Measurements from ENCODE around the gene NTF4. TPM values are rescaled to one million over a fixed set of nuclear protein-coding genes. Genes with fewer than 3 reads are reported as not detected.

The NTF4 gene
- total RNA-seq, 4 donors from 2014 or later: not detected

DNA sequence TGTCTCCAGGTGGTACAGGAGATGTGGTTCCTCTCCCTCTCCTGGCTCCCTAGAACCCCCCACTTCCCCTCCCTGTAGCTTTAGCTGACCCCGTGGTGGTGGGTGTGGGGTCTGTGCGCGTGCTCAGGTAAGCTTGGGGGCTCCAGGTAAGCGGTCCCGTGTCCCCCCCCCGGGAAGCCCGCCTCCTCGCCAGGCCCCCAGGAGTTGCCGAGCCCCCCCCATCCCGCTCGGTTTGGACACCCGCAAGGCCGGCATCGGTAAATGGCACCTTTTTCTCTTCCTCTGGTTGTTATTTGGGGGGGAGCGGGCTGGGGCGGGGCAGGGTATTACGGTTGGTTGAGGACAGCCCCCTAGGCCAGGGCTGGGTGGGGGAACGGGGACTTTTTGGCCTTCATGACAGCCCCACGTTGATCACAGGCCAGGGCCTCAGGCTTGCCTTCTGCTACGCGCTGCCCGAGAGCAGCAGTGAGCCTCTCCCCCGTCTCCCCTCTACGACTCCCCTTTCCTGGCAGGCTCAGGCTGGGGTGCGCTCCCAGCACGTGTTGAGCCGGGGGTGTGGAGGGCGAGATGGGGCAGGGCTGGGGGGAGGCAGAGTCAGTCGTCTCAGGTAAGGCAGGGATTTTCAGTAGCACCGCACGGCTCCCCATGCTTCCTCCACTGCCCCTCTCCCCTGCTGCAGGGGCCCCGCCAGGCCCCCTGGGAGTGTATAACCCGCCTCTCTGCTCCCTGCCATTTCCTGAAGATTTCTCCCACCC is 38.9 kb upstream of the NTF4 start:
- no peak for DNase-seq
- Histone ChIP-seq H3K9me3 (no peaks in the 10 kb centered on the region), H3K4me1 (no peaks in the 10 kb centered on the region), H3K27me3 (no peaks in the 10 kb centered on the region), H3K27ac (no peak overlapping the region), H3K36me3 (peaks cover 0 to 100% (median 3%) of the 10 kb centered on the region in 3 donors), H3K4me3 (no peak overlapping the region)
- TF ChIP-seq, protein P1, sequence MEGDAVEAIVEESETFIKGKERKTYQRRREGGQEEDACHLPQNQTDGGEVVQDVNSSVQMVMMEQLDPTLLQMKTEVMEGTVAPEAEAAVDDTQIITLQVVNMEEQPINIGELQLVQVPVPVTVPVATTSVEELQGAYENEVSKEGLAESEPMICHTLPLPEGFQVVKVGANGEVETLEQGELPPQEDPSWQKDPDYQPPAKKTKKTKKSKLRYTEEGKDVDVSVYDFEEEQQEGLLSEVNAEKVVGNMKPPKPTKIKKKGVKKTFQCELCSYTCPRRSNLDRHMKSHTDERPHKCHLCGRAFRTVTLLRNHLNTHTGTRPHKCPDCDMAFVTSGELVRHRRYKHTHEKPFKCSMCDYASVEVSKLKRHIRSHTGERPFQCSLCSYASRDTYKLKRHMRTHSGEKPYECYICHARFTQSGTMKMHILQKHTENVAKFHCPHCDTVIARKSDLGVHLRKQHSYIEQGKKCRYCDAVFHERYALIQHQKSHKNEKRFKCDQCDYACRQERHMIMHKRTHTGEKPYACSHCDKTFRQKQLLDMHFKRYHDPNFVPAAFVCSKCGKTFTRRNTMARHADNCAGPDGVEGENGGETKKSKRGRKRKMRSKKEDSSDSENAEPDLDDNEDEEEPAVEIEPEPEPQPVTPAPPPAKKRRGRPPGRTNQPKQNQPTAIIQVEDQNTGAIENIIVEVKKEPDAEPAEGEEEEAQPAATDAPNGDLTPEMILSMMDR (IDR thresholded peaks at IDR 0.05): no peak
- no peak for TF ChIP-seq POLR2A (IDR thresholded peaks at IDR 0.05)

DNA sequence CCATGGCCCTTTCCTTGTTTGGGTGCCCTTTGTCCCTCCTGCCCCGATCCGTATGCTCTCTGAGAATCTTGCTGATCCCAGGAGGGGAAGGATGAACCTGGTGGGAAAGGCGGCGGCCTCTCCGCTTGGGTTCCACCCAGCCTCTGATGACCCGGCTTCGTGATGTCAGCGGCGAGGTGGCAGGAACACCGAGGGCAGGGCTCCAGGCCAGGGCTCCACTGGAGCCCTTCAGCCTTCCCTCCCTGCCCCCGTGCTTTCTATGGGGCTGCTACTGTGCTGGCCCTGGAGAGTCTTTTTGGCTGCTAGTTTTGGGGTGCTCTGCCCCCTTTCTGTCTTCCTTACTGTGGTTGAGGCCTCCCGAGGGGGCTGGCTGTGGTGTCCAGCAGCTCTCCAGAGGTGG is 37.7 kb upstream of the NTF4 start:
- H3K4me3 ChIP-seq: no peak overlapping the region
- no peak for TF ChIP-seq POLR2A (IDR thresholded peaks at IDR 0.05)
- TF ChIP-seq, protein P1 (IDR thresholded peaks at IDR 0.05): no peak
- DNase-seq: no peak
- H3K27ac ChIP-seq: no peak overlapping the region
- peaks cover 0 to 100% (median 4%) of the 10 kb centered on the region in 3 donors for H3K36me3 ChIP-seq
- H3K27me3 ChIP-seq: no peaks in the 10 kb centered on the region
- H3K9me3 ChIP-seq: no peaks in the 10 kb centered on the region
- H3K4me1 ChIP-seq: no peaks in the 10 kb centered on the region

DNA sequence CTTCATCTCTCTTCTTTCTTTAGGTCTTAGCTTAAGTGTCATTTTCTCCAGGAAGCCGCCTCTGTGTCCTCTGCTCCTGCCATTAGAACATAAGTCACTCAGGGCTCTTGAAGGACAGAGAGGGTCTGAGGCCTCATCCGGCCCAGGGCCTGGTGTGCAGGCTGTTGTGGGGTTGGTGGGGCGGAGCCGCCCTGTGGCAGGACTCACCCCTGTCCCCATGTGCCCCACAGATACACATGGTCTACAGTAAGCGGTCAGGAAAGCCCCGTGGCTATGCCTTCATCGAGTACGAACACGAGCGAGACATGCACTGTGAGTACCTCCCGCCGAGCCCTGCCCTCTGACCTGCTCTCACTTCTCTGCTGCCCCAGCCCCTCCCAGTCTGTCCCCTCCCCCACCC is 36.5 kb upstream of the NTF4 start:
- Histone ChIP-seq H3K27ac (no peak overlapping the region), H3K4me3 (no peak overlapping the region), H3K36me3 (peaks cover 0 to 100% (median 4%) of the 10 kb centered on the region in 3 donors), H3K9me3 (no peaks in the 10 kb centered on the region), H3K4me1 (no peaks in the 10 kb centered on the region), H3K27me3 (no peaks in the 10 kb centered on the region)
- TF ChIP-seq, protein P1 (IDR thresholded peaks at IDR 0.05): no peak
- no peak for TF ChIP-seq POLR2A (IDR thresholded peaks at IDR 0.05)
- DNase-seq: no peak

DNA sequence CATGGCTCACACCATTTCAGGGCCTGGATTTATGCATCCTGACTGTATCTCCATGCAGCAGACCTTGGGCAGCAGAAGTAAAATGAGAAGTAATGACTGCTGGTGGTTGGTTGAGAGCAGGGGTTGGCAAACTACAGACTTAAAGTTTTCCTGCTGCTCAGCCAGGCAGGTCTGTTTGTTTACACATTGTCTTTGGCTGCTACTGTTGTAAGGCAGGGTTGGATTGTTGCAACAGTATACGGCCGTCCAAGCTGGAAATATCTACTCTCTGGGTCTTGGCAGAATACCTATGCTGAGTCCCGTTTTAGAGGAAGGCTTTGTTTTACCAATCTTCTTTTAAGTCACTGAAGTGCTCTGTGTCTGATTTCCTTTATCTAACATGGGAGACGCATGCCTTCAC is 34.2 kb upstream of the NTF4 start:
- Histone ChIP-seq H3K27me3 (no peaks in the 10 kb centered on the region), H3K4me1 (no peaks in the 10 kb centered on the region), H3K36me3 (peaks cover 0 to 100% (median 4%) of the 10 kb centered on the region in 3 donors), H3K4me3 (no peak overlapping the region), H3K9me3 (no peaks in the 10 kb centered on the region), H3K27ac (no peak overlapping the region)
- no peak for DNase-seq
- no peak for TF ChIP-seq POLR2A (IDR thresholded peaks at IDR 0.05)
- TF ChIP-seq, protein P1 (IDR thresholded peaks at IDR 0.05): no peak

DNA sequence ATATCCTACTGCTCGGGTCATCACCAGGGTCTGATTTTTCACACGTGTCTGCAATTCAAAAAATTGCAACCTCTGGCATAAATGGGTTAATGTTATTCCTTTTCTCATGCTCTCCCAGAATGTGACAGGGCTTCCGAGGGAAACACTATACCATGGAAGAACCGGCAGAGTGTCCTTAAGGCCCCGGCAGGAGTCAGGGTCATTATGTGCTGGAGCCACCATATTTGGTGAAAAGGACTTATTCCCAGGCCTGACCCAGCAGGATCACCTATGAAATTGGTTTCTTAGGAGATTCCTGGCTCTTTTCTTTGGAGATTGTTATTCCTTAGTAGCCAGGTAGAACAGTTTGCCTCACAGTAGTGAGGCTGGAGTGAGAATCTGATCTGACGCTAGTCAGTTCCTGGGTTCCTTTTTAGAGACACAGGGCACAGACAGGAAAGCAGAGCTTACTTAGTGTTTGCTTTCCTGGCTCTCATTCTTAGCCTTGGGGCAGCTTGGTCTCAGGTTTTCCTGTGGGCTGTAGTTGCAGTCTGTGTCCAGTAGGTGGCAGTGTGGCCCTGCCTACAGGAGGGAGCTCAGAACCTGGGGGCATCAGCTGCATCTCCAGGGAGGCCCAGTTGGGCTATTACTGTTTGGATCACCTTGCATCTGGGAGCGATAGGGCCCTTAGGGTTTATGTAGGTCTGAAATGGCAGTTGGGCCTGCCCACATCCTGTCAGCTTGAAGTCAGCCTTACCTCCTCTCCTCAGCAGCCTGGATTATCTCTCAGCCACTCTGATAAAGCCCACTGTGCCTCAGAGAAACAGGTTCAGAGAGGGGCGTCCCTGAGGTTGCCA is 33.1 kb upstream of the NTF4 start:
- TF ChIP-seq POLR2A (IDR thresholded peaks at IDR 0.05): no peak
- TF ChIP-seq, protein P1 (IDR thresholded peaks at IDR 0.05): peak; percentile 95 to 98 (median 97)
- Histone ChIP-seq H3K4me3 (no peak overlapping the region), H3K4me1 (no peaks in the 10 kb centered on the region), H3K36me3 (peaks cover 0 to 100% (median 4%) of the 10 kb centered on the region in 3 donors), H3K9me3 (no peaks in the 10 kb centered on the region), H3K27me3 (no peaks in the 10 kb centered on the region), H3K27ac (no peak overlapping the region)
- DNase-seq: peak; percentile 59 to 84 (median 76)

All from Peyer's patch (tissue), 4 donors.